HG02943 (cell line): ENCODE data around the gene PRRT2.
"Not testable (repeated sequence)": the region's sequence is repeated elsewhere in the genome, so short reads cannot be mapped to it uniquely, and the experiment has no call there.

ENCODE experiments used
- ATAC-seq: cut with Tn5 transposase; IDR thresholded peaks from one replicate; pipeline ENCODE4 v1.9.1; 2021; ENCODE audit warnings: mild to moderate bottlenecking, low read depth, moderate library complexity; ENCODE audit not compliant: unreplicated experiment

Gene PRRT2

DNA sequence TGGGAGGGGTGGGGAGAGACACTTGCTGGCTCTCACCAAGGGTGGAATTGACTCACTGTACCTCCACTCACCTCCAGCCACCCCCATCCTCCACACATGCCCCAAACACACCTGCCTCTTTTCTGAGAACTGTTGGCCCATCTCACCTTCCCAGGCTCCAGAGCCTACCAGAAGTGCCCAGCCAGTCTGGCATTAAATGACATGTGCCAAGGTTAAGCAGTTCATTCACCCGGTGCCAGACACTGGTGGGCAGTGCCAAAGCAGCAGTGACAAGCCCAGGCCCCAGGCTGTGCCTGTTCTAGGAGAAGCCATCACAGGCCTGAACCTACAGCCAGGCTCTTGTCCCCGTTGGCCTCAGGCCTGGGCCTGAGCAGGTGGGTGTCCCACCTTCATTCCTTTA lies 19.5 kb downstream of the PRRT2 start:
- ATAC-seq = no peak

DNA sequence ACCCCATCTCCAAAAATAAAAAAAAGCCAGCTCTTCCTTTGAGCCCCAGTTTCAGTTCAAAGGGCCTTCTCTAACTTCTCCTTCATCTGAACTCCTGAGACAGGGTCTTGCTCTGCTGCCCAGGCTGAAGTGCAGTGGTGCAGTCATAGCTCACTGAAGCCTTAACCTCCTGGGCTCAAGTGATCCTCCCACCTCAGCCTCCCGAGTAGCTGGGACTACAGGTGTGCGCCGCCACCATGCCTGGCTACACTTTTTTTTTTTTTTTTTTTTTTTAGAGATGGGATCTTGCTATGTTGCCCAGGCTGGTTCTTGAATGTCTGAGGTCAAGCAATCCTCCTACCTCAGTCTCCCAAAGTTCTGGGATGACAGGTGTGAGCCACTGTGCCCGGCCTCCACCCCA lies 21.2 kb downstream of the PRRT2 start:
- ATAC-seq = not testable (repeated sequence)

DNA sequence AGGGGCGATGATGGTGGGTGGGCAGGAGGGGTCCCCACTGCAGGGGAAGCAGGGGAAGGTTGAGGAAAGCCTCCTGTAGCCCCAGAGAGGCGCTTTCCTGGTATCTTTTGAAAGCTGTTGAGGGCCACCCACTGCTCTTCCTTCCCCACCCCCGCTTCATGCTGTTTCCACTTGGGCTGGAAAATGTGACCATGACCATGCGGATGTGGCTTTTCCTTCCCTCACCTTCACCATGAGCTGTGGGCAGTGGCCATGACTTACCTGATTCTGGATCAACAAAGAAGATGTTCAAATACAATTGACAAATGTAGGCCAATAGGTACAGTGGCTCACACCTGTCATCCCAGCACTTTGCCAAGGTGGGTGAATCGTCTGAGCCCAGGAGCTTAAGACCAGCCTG lies 22.1 kb downstream of the PRRT2 start:
- no peak for ATAC-seq

- no peak for ATAC-seq
Measured at GRCh38 chr16:29835926-29836325, 23.9 kb downstream of the PRRT2 start.

GRCh38 chr16:29836623-29837022 lies 24.6 kb downstream of the PRRT2 start:
- no peak for ATAC-seq

- no peak for ATAC-seq
Measured at GRCh38 chr16:29837841-29838240, 25.8 kb downstream of the PRRT2 start.

- no peak for ATAC-seq
Measured at GRCh38 chr16:29839822-29840221, 27.8 kb downstream of the PRRT2 start.

DNA sequence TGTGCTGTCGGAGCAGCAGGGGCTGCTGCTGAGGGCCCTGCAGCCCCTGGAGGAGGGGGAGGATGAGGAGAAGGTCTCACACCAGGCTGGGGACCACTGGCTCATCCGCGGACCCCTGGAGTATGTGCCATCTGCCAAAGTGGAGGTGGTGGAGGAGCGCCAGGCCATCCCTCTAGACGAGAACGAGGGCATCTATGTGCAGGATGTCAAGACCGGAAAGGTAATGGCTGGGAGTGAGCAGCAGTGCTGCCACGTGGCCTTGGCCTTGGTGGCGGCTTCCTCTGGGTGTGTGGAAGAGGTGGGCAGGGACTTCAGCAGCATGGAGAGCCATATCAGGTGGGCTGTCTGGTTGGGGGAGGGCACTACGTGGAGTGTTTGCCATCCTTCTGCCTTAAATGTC lies 28.2 kb downstream of the PRRT2 start:
- ATAC-seq = no peak

GRCh38 chr16:29841631-29842030 lies 29.6 kb downstream of the PRRT2 start:
- no peak for ATAC-seq

GRCh38 chr16:29842732-29843346 lies 30.8 kb downstream of the PRRT2 start:
- ATAC-seq = no peak

- no peak for ATAC-seq
Measured at GRCh38 chr16:29843931-29844330, 31.9 kb downstream of the PRRT2 start.

GRCh38 chr16:29844575-29845331 lies 32.8 kb downstream of the PRRT2 start:
- no peak for ATAC-seq

GRCh38 chr16:29845656-29846055 lies 33.7 kb downstream of the PRRT2 start:
- ATAC-seq = no peak

GRCh38 chr16:29848420-29849297 lies 36.7 kb downstream of the PRRT2 start:
- no peak for ATAC-seq

DNA sequence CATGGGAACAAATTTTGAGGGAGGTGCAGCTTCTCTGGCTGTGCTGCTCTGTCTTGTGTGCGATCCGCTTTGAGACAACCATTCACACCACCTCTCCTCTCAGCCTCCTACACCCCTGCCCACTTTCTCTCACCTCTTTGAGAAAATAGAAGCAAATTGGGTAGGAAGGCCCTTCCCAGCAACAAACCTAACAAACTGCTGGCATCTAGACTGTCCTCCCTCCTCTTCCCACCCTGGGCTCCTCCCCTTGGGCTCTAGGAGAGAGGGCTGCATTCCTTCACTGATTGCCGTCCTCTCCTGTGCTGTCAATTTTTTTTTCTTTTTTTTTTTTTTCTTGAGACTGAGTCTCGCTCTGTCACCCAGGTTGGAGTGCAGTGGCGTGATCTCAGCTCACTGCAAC lies 37.5 kb downstream of the PRRT2 start:
- no peak for ATAC-seq

GRCh38 chr16:29850998-29851397 lies 39.0 kb downstream of the PRRT2 start:
- ATAC-seq = no peak

- ATAC-seq = no peak
Measured at GRCh38 chr16:29852654-29853053, 40.7 kb downstream of the PRRT2 start.

DNA sequence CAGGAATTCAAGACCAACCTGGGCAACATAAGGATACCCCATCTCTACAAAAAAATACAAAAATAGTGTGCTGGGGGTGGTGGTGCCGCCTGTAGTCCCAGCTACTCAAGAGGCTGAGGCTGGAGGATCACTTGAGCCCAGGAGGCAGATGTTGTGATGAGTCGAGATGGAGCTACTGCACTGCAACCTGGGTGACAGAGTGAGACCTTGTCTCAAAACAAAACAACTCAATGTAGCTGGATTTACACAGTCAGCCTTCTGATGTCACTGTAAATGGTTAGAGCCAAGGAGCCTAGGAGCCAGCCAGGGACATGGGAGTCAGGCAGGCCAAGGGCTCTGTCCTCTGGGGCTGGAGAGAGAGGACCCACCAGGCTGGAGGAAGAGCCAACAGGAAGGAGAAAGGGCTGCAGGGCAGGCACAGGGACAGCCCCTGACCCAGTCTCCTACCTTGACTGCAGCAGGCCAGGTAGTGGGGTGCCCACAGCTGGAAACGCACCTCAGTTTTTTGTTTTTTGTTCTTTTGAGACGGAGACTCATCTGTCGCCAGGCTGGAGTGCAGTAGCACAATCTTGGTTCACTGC lies 42.6 kb downstream of the PRRT2 start:
- ATAC-seq = no peak

- no peak for ATAC-seq
Measured at GRCh38 chr16:29857133-29857760, 45.3 kb downstream of the PRRT2 start.

GRCh38 chr16:29858149-29858849 lies 46.3 kb downstream of the PRRT2 start:
- no peak for ATAC-seq
